Measurements from ENCODE around the gene WNT7A. TPM values are rescaled to one million over a fixed set of nuclear protein-coding genes. Genes with fewer than 3 reads are reported as not detected.
A peak's percentile ranks its signal among the peaks of the same experiment; 100 is the strongest.

WNT7A gene
- total RNA-seq, 1 experiment from 2014 or later, result 0.07 TPM

DNA sequence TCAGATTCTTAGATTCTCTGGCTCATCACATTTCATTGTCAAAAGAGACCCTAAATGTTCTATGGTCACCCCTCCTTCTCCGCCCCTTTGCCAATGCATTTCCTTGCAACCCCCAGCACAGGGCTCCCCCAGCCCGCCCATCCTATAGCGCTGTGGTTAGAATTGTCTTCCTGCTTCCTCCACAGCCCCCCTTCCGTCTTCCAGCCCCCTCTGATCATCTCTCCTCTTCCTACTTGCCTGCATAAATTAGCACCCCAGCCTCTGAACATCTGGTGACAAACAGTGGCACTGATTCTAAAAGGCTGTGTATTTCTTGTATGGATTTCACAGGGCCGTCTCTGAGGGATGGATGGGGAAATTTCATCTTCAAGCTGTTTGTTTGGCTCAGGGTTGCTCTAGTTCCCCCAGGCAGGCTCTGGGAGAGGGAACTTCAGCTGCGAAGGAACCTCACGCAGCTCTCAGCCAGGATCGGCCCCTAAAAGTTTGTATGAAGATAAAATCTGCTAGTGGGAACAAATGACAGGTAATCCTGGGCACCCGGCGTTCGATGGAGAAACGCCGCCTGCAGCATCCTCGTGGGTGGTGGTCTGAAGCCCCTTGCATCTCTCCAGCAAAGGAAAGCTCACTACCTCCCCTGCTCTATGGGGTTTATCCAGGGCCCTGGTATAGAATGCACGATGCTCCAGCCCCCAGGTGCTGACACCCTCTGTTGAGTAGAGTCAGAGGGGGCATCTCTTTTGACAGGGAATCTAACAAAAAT lies 83.0 kb downstream of the WNT7A start:
- Histone ChIP-seq H3K27me3 (ENCODE audit: control insufficient read depth, insufficient read depth, low read length) (no peaks in the 10 kb centered on the region), H3K4me3 (ENCODE audit: insufficient read depth, low read depth, low read length) (no peak overlapping the region), H3K36me3 (replicated peaks; ENCODE audit: control insufficient read depth, insufficient read depth, low read length) (no peaks in the 10 kb centered on the region)
- no peak for DNase-seq

DNA sequence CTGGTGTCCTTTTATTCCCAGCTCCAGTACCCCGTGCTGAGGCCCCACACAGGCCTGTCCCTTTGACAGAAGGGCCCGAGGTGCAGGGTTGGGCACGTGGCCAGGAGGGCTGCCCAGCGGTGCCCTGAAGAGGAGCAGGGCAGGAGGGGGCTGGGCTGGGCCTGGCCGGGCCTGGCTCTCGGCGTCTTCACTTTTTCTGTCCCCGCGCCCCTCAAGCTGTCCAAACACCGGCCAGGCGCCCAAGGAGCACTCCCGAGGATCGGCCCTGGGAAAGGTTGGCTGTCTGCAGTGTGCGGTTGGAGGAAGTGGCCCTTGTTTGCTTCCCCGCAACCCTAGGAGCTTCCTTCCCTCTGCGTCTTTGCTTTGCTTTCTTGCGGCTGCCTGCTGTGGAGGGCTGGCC lies 84.1 kb downstream of the WNT7A start:
- H3K4me3 ChIP-seq (ENCODE audit: insufficient read depth, low read depth, low read length), result no peak overlapping the region

GRCh38 chr3:13794322-13794721 lies 85.5 kb downstream of the WNT7A start:
- Histone ChIP-seq H3K4me3 (ENCODE audit: insufficient read depth, low read depth, low read length) (no peak overlapping the region), H3K36me3 (replicated peaks; ENCODE audit: control insufficient read depth, insufficient read depth, low read length) (no peaks in the 10 kb centered on the region), H3K27me3 (ENCODE audit: control insufficient read depth, insufficient read depth, low read length) (no peaks in the 10 kb centered on the region)
- no peak for DNase-seq

More for the DNA sequence above, 84.1 kb downstream of the WNT7A start:
- Histone ChIP-seq H3K27me3 (ENCODE audit: control insufficient read depth, insufficient read depth, low read length) (no peaks in the 10 kb centered on the region), H3K36me3 (replicated peaks; ENCODE audit: control insufficient read depth, insufficient read depth, low read length) (no peaks in the 10 kb centered on the region)
- no peak for DNase-seq

DNA sequence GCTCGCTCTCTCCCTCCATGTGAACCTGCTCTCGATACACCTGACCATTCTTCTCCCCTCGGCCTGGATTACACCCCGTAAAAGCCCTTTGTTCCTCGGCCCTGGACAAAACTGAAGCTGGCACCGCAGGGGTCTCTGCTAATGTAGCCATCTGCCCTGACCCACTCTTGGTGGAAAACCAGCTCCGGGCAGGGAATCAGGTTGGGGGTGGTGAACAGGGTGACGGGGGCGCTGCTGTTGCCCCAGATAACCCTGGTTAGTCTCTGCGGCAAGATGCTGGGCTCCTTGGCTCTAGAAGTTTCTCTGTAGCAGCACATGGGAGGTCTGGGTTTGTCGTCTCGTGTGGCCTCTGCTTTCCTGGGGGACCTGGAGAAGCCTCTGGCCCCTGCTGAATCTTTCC lies 86.4 kb downstream of the WNT7A start:
- Histone ChIP-seq H3K4me3 (ENCODE audit: insufficient read depth, low read depth, low read length) (no peak overlapping the region), H3K27me3 (ENCODE audit: control insufficient read depth, insufficient read depth, low read length) (no peaks in the 10 kb centered on the region), H3K36me3 (replicated peaks; ENCODE audit: control insufficient read depth, insufficient read depth, low read length) (no peaks in the 10 kb centered on the region)
- DNase-seq, result no peak

DNA sequence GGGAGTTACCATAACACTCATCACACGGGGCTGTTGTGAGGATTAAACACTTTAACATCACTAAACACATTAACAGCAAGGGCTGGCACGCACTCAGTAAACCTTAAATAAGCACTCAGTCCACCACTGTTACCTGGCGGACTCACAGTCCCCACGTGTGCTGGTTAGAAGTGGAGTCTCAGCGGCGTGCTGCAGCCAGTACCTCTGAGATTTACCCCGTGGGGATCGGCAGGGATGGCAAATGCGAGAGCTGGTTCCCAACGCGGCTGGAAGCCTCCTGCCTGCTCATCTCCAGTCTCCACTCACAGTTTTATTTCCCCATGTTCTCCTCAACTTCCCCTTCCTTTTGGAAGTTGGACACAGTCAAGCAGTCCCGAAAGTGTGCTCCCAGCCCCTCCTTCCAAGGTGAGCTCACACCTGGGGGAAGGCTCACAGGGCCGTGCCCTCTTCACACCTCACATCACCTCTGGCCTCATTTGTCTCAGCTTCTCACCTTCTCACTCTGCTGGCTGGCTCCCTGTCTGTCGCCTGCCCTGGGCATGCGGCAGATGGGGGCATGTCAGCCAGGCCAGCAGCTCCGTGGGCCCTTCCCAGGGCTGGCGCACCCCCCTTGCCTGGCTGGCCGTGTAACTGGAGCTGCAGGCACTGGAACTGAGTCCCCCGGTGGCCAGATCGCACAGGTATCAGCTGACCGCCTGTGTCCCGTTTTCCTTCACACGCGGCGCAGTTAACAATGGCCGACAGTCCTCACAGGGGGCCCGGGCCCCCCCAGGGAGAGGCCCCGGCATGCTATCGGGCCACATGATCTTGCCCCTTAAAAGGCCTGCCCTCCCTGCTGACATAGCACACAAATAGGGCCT lies 87.1 kb downstream of the WNT7A start:
- H3K4me3 ChIP-seq (ENCODE audit: insufficient read depth, low read depth, low read length), result no peak overlapping the region
- no peaks in the 10 kb centered on the region for H3K27me3 ChIP-seq (ENCODE audit: control insufficient read depth, insufficient read depth, low read length)
- peak; percentile 77 for DNase-seq
- no peaks in the 10 kb centered on the region for H3K36me3 ChIP-seq (replicated peaks; ENCODE audit: control insufficient read depth, insufficient read depth, low read length)

DNA sequence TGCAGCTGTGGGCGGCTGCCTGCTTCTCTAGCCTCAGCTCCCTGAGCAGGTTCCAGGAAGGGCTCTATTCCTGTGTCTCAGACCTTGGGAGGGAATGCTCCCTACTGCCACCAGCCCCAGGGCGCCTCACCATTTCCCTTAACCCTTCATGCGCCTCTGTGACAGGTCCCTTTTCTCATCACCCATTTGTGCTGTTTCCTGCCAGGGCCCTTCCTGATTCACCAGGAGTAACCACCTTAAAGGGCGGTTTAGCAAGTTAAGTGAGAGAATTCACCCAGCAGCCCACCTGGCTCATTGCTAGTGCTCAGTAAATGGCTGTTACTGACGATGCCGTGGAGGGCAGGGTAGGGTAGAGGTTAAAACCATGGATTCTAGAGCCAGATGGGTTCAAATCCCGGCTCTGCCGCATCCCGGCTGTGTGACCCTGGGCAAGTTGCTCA lies 87.8 kb downstream of the WNT7A start:
- Histone ChIP-seq H3K27me3 (ENCODE audit: control insufficient read depth, insufficient read depth, low read length) (no peaks in the 10 kb centered on the region), H3K36me3 (replicated peaks; ENCODE audit: control insufficient read depth, insufficient read depth, low read length) (no peaks in the 10 kb centered on the region), H3K4me3 (ENCODE audit: insufficient read depth, low read depth, low read length) (no peak overlapping the region)
- no peak for DNase-seq

DNA sequence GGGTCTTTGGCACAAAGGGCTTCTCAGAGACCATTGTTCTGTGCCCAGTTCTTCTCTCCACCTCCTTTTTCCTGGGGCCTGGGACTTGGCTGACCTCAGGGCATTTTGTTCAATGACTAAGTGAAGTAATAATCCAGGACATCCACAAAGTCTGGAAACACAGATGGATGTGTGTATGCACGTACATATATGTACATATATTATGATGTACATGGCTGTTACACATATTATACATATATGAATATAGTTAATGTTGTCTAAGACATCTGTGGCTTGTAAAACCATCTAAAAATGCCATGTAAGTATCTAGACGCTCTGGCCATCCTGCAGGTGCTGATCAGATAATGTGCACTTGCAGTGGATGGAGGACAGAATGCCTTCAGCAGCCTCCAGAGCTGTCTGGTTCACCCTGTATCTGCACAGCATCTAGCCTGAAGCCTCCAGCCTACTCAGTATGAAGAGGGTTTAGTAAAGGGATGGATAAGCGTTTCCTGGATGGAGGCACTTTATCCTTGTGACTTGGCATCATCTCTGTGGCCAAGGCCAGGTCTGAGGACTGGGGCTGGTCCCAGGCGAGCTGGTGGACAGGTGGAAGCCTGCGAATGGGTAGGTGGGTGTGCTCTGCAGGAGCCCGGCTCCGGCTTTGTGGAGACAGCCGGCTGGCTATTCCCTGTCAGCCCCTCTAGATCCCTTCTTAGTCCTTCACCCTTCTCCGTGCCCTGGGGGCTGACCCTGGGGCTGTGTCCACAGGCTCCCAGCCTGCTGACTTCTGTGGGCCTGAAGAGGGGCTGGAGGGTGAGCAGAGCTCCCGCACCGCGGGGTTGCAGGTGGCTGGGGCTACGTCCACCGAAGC lies 88.4 kb downstream of the WNT7A start:
- Histone ChIP-seq H3K4me3 (ENCODE audit: insufficient read depth, low read depth, low read length) (no peak overlapping the region), H3K27me3 (ENCODE audit: control insufficient read depth, insufficient read depth, low read length) (no peaks in the 10 kb centered on the region), H3K36me3 (replicated peaks; ENCODE audit: control insufficient read depth, insufficient read depth, low read length) (no peaks in the 10 kb centered on the region)
- no peak for DNase-seq

- no peak for DNase-seq
Measured at GRCh38 chr3:13790376-13791197, 89.3 kb downstream of the WNT7A start.

GRCh38 chr3:13788522-13789424 lies 91.1 kb downstream of the WNT7A start:
- H3K27me3 ChIP-seq (ENCODE audit: control insufficient read depth, insufficient read depth, low read length), result no peaks in the 10 kb centered on the region
- no peak overlapping the region for H3K4me3 ChIP-seq (ENCODE audit: insufficient read depth, low read depth, low read length)
- peak; percentile 20 for DNase-seq
- H3K36me3 ChIP-seq (replicated peaks; ENCODE audit: control insufficient read depth, insufficient read depth, low read length), result no peaks in the 10 kb centered on the region

More at GRCh38 chr3:13790376-13791197, 89.3 kb downstream of the WNT7A start:
- Histone ChIP-seq H3K27me3 (ENCODE audit: control insufficient read depth, insufficient read depth, low read length) (no peaks in the 10 kb centered on the region), H3K36me3 (replicated peaks; ENCODE audit: control insufficient read depth, insufficient read depth, low read length) (no peaks in the 10 kb centered on the region), H3K4me3 (ENCODE audit: insufficient read depth, low read depth, low read length) (no peak overlapping the region)

- DNase-seq, result no peak
- Histone ChIP-seq H3K36me3 (replicated peaks; ENCODE audit: control insufficient read depth, insufficient read depth, low read length) (no peaks in the 10 kb centered on the region), H3K27me3 (ENCODE audit: control insufficient read depth, insufficient read depth, low read length) (no peaks in the 10 kb centered on the region), H3K4me3 (ENCODE audit: insufficient read depth, low read depth, low read length) (no peak overlapping the region)
Measured at GRCh38 chr3:13787533-13788132, 92.2 kb downstream of the WNT7A start.

DNA sequence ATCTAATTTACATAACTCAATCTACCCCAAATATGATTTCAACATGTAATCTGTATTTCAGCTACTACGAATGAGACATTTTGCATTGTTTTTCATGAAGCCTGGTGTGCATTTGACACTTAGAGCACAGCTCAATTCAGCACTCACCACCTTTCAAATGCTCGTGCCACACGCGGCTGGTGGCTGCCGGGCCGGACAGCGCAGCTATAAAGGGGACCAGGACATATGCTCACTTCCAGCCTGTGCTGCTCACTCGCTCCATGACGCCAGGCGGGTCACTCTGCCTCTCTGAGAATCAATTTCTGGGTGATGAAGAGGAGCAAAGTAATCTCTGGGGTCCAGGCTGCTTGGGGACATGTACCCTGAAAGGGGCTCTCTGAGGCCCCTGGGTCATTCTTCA lies 93.1 kb downstream of the WNT7A start:
- H3K27me3 ChIP-seq (ENCODE audit: control insufficient read depth, insufficient read depth, low read length), result no peaks in the 10 kb centered on the region
- DNase-seq, result no peak
- no peak overlapping the region for H3K4me3 ChIP-seq (ENCODE audit: insufficient read depth, low read depth, low read length)
- H3K36me3 ChIP-seq (replicated peaks; ENCODE audit: control insufficient read depth, insufficient read depth, low read length), result no peaks in the 10 kb centered on the region

DNA sequence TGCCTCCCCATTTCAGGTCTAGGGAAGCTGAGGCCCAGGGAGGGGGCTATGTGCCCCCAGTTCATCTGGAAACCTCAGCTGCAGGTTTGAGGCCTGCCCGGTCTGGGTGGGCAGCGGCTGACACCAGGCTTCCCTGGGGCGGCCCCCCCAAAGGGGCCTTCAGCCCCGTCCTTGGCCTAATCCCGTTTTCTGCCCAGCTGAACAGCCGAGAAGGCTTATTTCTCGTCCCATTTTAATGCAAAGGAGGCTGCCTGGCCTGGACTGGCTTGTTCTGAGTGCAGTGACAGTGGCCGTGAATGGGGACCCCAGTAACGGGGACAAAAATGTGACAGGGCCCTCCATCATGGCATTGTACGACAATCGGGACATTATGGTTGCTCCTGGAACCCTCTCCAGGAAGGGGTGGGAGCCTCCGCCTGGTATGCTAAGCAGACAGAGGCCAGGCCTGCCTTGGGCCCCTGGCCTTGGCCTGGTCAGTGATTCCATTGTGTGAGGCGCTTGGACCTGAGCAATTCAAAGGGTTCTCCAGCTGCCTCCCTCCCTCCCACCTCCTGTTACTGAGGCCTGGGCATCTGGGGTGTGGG lies 93.9 kb downstream of the WNT7A start:
- Histone ChIP-seq H3K36me3 (replicated peaks; ENCODE audit: control insufficient read depth, insufficient read depth, low read length) (no peaks in the 10 kb centered on the region), H3K27me3 (ENCODE audit: control insufficient read depth, insufficient read depth, low read length) (no peaks in the 10 kb centered on the region), H3K4me3 (ENCODE audit: insufficient read depth, low read depth, low read length) (no peak overlapping the region)
- DNase-seq, result peak; percentile 66

Data from H7 (cell line).